Posterior cingulate gyrus (tissue), 11 donors: ENCODE results near the gene NPTXR.
"Not testable (repeated sequence)": the region's sequence is repeated elsewhere in the genome, so short reads cannot be mapped to it uniquely, and the experiment has no call there.

Experiments
- DNase-seq, 10 donors: peaks; one replicate each; pipeline versions ENCODE4 v3.0.0 to v3.0.0-alpha.2; 2020 to 2021; ENCODE audit warnings: mixed read lengths in 3 of 10
- intact Hi-C: fragments of 100-400 bp; cut with DNase I; formaldehyde crosslinking; loops from one replicate; pipeline ENCODE4 v1.15.1; 2023

The NPTXR gene

DNA sequence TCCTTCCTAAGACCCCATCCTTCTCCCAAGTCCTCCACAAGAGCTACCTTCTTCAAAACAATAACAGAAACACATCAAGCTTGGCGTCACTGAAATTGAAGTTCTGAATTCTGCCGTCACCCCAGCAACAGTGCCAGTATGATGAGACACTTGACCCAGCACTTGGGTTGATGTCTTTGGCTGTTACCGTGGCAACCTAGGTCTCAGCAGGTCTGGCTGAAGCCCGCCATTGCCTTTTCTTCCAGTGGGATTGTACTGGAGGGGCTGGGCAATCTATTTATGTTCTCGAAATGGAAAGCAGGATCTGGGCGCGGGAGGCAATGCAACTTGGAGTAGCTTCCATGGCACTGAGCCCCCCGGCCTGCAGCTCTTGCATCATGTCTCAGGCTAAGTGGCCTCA is 23.8 kb downstream of the NPTXR start:
- intact Hi-C loops: no loop called here
- peak in 1 of 10 donors; percentile 40 for DNase-seq

DNA sequence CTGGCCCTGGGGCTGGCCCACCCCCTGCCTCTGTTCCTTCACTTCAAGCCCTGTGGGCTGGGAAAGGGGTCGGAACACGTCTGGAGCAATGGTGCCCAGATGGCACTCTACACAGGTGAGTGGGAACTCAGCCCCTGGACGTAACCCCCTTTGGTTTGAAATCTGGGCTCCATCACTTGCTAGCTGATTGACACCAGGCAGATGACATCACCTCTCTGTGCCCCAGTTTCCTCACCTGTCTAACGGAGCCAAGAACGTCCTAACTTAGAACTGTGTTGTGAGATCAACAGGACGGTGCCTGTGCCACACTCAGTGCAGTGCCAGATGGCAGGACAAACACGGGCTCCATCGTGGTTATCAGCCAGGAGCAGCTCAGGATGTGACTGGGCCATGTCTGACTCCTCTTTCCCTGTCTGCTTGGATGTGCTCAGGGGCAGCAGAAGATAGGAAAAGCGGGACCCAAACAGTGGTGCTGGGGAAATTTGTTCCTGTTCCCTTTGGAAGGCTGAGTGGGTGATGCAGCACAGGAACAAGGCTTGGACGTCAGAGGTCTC is 24.4 kb downstream of the NPTXR start:
- intact Hi-C loops: no loop called here
- peak in 1 of 10 donors; percentile 66 for DNase-seq

DNA sequence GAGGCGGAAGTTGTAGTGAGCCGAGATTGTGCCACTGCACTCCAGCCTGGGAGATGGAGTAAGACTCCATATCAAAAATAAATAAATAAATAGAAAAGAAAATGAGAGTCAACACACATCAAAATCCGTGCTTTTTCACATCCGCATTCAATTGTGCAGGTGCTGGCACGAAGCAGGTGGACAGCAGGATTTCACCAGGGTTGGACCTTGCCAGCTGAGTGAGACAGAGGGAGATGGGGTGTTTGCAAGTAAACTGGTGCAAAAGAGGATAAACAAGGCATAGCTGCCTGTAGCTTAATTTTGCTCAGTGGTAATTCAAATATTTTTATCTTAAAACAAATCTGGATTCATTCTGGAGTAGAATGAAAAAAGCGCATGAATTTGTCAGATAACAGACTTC is 26.6 kb downstream of the NPTXR start:
- DNase-seq: peak in 1 of 10 donors; percentile 75
- intact Hi-C loops: no loop called here

DNA sequence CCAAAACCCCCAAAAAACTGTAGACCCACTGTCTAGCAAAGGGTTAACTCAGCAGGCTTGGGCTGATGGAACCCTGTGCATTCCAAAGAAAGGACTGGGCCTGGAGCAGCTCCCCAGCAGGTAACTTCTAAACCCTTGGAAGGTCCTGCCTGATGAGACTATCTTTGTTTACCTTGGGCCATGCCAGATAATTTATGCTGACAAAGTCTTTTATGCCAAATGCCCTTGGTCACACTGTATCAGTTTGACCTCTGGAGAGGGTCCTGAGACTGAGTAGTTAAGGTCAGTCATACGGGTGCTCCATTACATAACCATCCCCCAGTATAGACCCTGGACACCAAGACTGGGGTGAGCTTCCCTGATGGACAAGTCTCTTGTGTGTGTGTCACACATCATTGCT is 28.0 kb downstream of the NPTXR start:
- no peak for DNase-seq
- intact Hi-C loops: no loop called here

DNA sequence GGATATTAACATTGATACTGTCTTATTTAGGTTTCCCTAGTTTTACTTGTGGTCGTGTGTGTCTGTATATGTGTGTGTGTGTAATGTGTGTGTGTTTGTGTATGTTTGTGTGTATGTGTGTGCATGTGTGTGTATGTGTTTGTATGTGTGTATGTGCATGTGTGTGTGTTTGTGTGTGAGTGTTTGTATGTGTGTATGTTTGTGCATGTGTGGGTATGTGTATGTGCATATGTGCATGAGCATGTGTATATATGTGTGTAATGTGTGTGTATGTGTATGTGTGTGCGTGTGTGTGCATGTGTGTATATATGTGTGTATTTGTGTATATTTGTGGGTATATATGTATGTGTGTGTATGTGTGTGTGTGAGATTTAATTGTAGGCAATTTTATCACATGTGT is 32.6 kb downstream of the NPTXR start:
- no peak for DNase-seq
- intact Hi-C loops: no loop called here

DNA sequence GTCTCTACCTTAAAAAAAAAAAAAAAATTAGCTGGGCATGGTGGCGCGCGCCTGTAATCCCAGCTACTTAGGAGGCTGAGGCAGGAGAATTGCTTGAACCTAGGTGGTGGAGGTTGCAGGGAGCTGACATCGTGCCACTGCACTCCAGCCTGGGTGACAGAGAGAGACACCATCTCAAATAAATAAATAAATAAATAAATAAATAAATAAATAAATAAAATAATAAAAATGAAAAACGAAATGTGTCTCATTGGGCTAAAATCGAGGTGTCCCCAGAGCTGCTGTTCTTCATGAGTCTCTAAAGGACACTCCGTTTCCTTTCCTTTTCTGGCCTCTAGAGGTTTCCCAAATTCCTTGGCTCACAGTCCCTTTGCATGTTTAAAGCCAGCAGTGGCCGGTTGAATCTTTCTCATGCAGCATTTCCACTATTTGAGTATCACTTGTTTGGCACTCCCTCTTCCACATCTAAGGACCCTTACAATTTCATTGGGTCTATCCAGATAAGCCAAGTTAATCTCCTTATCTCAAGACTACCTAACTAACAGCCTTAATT is 38.7 kb downstream of the NPTXR start:
- DNase-seq, intact Hi-C loops: not testable (repeated sequence)

DNA sequence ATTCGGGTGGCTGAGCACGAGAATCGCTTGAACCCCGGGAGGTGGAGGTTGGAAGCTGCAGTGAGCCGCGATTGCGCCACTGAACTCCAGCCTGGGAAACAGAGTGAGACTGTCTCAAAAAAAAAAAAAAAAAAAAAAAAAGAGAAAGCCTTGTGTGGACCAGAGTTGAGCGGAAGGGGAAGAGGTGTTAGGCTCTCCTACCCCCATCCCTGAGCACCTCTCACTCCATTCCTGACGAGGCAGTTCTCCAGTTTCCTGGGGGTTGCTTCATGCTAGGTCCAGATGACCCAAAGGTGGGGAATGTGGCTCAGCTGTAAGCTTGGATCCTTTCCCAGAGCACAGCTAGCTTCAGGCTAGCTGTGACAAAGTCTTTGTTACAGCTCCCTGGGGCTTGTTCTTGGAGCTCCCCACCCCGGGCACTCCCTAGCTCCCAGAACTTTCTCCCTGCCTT is 41.1 kb downstream of the NPTXR start:
- intact Hi-C loops: no loop called here
- peak in 1 of 10 donors; percentile 26 for DNase-seq

DNA sequence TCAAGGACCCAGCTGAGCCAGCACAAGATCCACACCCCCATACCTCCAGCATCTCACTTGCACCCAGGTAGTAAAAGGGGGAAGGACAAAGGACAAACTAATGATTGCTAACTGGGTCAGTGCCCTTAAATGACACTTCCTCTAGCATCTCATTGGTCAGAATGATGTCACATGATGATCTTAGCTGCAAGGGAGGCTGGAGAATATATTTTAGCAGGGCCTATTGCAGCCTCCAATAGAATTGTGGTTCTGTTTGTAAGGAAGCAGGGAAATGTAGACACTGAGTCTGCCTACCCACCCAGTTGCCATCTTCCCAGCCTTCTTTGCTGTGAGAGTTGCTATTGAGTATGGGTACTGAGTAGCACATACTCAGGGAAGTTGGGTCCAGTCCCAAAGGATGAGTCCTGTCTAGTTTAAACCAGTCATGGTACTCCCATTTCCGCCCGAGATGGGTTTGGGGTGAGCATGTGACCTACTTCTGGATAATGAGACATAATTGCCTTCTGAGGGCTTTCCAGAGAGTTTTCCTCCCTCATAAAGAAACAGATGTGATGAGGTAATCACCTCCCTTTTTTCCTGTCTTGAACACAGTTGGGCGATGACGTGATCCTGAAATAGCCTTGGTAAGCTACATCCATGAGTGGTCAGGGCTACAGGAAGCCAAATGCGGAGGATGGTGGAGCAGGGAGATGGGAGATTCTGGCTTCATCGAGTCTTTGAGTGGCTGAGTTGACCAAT is 44.4 kb downstream of the NPTXR start:
- intact Hi-C loops: no loop called here
- no peak for DNase-seq

DNA sequence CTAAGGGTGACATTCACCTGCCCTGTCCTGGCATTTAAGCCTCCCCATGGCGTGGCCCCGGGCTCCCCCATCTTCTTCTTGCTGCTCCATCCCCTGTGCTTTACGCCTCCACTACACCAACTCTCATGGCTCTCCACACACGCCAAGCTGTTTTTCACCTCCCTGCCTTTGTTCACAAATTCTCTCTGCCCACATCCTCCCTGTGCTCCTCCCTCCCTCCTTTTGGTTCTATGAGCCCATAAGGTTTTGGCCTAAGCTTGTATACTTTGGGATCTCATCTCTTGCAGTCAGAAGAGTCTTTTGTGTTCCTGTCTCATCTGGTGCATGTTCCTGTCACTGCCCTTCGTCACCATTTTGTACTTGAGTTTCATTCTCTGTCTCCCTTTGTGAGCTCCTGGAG is 45.3 kb downstream of the NPTXR start:
- intact Hi-C loops: no loop called here
- DNase-seq: no peak

DNA sequence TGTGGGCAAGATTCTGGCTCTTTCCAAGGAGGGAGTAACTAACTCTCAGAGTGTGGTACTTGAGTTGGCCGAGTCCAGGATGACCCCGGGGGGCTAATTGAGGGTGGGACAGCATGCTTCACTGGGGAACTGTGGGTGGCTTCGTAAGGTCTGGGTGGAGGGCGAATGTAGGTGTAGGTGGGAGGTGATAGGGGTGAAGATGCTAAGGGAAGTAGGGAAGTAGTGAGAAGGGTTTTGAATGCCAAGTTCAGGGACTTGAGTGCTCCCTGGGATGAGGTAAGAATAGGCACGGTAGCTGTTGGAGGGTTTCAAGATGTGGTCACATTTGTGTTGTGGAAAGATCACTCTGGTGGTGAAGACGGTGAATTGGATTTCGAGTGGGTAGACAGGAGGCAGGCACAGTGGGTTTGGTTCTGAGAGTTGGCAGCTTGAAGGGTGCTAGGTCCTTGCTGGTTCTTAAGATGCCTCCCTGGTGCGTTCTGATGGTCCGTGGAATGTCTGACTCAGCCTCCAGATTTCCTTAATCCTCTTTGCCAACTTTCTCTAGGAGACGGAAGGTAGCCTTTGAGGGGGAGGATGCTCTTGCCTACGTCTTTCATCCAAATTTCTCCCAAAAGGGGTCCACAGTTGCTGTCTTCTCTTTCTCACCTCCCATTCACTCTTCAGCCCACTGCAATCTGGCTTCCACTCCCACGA is 47.4 kb downstream of the NPTXR start:
- no peak for DNase-seq
- intact Hi-C loops: no loop called here

DNA sequence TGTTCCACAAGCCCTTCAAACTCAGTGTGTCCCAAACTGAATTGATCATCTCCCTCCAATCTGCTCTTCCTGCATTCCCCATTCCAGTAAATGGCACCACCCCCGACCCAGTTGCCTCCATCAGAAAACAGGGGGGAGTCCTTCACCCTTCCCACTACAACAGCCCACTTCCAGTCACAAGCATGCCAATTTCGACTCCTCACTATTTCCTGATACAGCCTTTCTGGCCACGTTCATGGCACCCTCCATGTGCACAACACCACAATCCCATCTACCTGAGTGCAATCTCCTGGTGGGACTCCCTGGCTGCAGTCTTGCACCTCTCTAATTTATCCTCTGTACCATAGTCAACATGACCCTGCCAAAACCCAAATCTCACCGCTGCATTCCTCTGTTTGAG is 48.3 kb downstream of the NPTXR start:
- DNase-seq: no peak
- intact Hi-C loops: no loop called here

DNA sequence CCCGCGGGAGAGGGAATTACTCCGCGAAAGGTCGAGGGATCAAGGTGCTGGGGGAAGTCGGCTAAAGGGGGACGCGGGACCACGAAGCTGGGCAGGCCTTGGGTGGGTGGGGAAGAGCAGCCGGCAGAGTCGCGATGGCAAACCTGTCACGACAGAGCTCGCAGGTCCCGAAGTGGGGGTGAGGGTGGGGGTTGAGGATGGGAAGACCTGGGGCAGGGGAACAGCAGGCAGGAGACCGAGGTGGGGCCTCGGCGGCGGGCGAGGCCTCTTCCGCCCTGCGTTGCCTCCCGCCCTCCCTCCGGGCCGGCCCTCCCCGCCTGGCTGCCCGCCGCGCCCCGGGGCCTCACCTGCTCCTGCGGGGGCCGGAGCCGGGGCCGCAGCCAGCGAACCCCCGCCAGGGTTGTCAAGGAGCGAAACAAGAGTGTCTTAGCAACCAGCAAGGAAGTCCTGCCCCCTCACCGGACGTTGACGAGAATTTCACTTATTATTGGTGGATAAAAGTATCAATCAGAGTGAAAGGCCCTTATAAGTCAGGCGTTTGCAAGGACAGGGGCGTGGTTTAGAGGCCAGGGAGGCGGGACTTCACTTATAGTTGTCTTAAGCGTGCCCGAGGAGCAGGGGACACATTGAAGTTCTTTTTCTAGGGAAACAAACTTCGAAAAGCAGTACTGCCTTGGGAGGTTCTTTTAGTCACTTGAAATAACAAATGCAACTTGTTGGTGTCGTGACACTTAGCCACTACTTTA is 49.9 kb downstream of the NPTXR start, which contains the start of gene DNAL4:
Gene DNAL4 (minus strand): TSS at position 423 of the 746 bp plus-strand sequence. CDS start 11,412 bp downstream, outside the sequence.
- intact Hi-C loops: no loop called here
- DNase-seq: peak; percentile 79 to 99 (median 90)

DNA sequence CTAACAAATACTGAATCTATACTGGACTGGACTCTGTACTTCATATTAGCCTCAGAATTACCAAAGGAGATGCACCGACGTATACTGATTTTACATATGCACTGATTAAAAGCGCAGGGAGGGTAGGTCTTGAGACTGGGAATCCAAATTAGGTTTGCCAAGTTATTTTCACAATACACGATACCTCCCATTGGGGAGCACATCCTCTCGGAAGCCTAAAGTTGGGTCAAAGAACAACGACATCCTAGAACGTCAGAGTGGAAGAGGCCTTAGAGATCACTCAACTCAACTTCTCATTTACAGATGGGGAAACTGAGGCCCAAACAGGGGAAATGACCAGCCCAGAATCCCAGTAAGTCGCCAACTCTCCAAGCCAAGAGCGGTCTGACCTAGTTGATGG is 50.5 kb downstream of the NPTXR start:
- intact Hi-C loops: no loop called here
- DNase-seq: no peak

DNA sequence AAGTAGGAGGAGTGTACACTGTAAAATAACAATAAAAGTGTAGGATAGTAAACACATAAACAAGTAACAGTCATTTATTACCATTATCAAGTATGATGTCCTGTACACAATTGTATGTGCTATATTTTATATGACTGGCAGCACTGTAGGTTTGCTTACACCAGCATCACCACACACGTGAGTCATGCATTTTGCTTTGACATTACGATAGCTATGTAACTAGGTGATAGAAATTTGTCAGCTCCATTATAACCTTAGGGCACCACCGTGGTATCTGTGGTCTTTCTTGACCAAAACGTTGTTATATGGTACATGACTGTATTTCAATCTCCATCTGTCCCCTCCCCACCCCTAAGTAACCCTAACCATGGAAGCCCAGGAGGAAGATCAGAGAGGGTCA is 51.0 kb downstream of the NPTXR start:
- no peak for DNase-seq
- intact Hi-C loops: no loop called here

DNA sequence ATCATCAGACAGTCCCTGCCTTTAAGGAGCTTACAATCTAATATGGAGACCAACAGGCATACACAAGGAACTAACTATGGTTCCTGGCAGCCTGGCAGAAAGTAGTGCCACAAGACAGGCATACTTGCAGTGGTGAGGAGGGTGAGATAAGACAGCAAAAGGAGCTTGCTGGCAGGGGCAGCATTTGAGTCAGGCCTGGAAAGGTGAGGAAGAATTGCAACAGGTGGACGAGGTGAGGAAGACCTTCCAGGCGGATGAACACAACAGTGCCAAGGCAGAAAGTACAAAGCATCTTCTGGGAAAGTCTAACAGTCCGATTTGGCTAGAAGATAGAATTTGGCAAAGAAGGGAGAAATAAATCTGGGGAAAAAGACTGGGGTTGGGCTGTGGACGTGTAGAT is 54.2 kb downstream of the NPTXR start:
- intact Hi-C loops: loop anchor here (5.0 kb wide), 1 partner anchor 43 kb away; no protein-coding TSS in a partner anchor
- DNase-seq: no peak

DNA sequence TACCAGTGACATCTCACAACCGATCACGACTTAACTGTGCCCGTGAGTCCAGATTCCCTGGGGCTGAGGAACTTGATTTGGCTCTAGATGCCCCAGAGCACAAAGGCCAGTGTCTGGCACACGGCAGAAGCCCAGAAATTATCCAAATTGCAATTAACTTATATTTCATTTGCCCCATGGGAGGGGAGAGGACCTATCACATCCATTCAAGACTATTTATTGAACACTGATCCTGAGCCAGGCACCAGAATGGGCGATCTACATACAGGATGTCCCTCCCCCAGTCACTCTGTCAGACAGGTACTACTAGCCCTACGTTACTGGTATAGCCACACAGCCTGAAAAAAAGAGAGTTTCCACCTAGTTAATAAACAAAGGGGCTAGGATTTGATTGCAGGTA is 55.0 kb downstream of the NPTXR start:
- DNase-seq: no peak
- intact Hi-C loops: loop anchor here (5.0 kb wide), 1 partner anchor 43 kb away; no protein-coding TSS in a partner anchor

DNA sequence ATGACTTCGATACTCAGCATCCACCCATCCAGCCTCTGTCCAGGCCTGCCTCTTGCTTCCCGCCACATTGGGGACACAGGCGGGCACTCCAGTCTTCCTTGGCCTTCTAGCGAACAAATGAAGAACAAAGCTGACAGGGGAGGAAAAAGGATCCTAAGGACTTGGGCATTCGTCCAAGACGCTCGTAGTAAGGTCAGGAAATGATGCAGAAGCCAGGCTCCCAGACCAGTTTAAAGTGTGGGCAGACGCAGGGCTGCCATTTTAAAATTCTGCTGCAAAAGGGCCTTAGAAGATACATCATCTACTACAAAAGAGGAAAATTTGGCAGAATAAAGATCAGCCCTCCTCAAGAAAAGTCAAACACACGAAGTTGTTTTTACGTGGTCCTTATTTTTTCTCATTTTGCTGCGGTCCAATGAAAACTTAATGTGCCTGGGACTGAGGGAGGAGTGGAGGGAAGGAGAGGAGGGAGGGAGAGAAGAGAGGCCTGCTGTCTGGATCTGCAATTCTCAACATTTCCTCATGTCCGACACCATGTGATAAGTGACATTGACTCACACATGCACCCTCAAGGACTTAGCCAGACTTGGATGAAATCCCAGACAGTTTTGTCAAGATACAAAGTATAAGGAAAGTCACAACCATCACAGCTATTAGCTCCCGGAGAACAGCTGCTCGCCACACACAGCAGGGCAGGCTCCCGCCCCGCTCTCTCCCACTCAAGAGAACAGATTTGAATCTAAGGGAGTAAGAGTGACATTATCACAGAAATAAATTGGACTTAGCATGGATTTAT is 55.6 kb downstream of the NPTXR start:
- intact Hi-C loops: loop anchor here (5.0 kb wide), 1 partner anchor 44 kb away; no protein-coding TSS in a partner anchor
- DNase-seq: no peak

DNA sequence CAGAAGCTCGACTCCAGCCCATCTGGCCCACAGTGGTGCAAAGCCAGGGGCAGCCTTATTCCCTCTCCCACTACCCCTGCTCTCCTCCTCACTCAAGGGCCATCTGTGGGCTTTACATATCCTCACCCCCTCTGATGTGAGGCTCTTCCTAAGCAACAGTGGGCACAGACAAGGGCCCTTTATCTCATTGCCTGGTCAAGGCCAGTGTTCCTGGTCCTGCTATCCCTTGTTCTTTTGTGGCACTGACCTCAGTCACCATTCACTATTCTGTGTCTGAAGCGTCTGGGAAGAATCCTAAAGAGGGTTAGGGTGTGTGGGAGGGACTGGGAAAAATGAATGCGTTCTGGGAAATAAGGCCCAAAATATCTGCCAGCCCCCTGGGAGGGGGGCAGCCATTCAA is 57.2 kb downstream of the NPTXR start:
- intact Hi-C loops: loop anchor here (5.0 kb wide), 1 partner anchor 46 kb away; no protein-coding TSS in a partner anchor
- no peak for DNase-seq

DNA sequence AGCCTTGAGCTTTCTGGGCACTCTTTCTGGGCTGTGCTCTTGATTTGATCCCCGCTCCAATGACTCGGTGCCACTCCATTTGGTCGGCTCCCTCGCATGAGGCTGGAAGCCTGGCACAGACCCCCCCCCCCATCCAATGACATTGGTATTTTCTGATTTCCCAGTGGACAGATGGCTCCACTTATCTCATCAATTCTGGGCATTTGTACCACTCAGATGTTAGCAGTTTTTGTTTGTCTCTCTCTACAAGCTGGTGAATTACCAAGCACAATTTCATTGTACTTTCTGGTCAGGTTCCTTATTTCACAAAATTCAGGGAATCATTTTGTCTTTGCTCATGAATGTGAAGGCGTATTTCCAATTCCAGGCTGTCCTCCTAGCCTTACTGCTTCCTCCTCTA is 59.0 kb downstream of the NPTXR start:
- no peak for DNase-seq
- intact Hi-C loops: loop anchor here (5.0 kb wide), 1 partner anchor 47 kb away; no protein-coding TSS in a partner anchor

DNA sequence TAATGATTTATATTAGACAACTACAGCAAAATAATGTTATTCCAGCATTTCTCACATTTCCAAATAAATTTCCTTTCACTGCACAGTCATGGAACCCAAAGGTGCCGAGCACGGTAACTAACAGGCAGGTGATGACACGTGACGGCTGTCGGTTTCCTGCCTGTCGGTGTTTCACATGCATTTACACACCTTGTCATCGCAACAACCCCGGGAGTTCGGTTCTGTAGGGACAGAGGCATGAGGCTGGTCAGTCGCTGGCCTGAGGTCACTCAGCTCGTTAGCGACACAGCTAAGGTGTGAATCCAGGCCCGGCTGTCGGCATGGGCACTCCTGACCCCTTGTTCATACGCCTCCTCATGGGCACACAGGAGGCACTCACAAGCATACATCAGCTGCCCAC is 59.8 kb downstream of the NPTXR start:
- intact Hi-C loops: no loop called here
- DNase-seq: no peak
